Left lung (tissue), 10 donors: Measurements from ENCODE around the gene CCDC85A. TPM values are rescaled to one million over a fixed set of nuclear protein-coding genes. Genes with fewer than 3 reads are reported as not detected.

Source experiments
- ATAC-seq: fragments of 200-7000 bp; cut with Tn5 transposase; one replicate; pipeline ENCODE4 v1.9.1; 2020; ENCODE audit warnings: moderate library complexity
- DNase-seq, 4 donors: peaks; one replicate each; pipeline ENCODE4 v3.0.0-alpha.2; 2013 to 2020
- H3K27ac ChIP-seq, 2 donors: fragments of 200-600 bp; sonication (generic) in 1 of 2; one replicate each; pipeline versions ENCODE4 v1.5.0 to v1.8.0; 2020 to 2021
- H3K27me3 ChIP-seq, 2 donors: fragments of 200-600 bp; sonication (generic) in 1 of 2; one replicate each; pipeline versions ENCODE4 v1.5.0 to v1.8.0; 2020 to 2021
- H3K36me3 ChIP-seq, 2 donors: fragments of 200-600 bp; sonication (generic) in 1 of 2; one replicate each; pipeline versions ENCODE4 v1.5.0 to v1.8.0; 2020 to 2021
- H3K4me1 ChIP-seq, 2 donors: fragments of 200-600 bp; one replicate each; pipeline ENCODE4 v1.8.0; 2021
- H3K4me3 ChIP-seq, 2 donors: fragments of 200-600 bp; sonication (generic) in 1 of 2; one replicate each; pipeline versions ENCODE4 v1.5.0 to v1.8.0; 2020 to 2021; ENCODE audit warnings: mild to moderate bottlenecking in 1 of 2
- H3K9me3 ChIP-seq, 2 donors: fragments of 200-600 bp; sonication (generic) in 1 of 2; one replicate each; pipeline versions ENCODE4 v1.5.0 to v1.8.0; 2020 to 2021
- CTCF ChIP-seq, 2 donors: fragments of 200-600 bp; sonication (generic) in 1 of 2; IDR thresholded peaks; one replicate each; pipeline versions ENCODE4 v1.5.0 to v1.8.0; 2021; ENCODE audit warnings: antibody characterized with exemption in 2 of 2
- intact Hi-C, 2 donors: fragments of 100-400 bp; cut with DNase I; formaldehyde crosslinking; loops; one replicate each; pipeline versions ENCODE4 v1.11.2 to v1.14.2; 2022
- polyA plus RNA-seq, 6 donors: library from polyadenylated mRNA; unstranded; fragments of 120-200 nt; gene quantifications; one replicate each; pipeline ENCODE4 v1.2.1, GENCODE V29; 2013; ENCODE audit not compliant: insufficient read length in 6 of 6
- total RNA-seq, 2 donors: library from RNA; stranded (reverse); fragmentation: NEBNext Ultra II Directional; extraction: Animal tissue kit (Norgen Biotek cat#: 25700); gene quantifications; one replicate each; pipeline ENCODE4 v1.2.1, GENCODE V29; 2021
- donor health status: DM: no; HTN: yes; CAD: no.
- donor health status: DM: no; HTN: no; CAD: no.

CCDC85A gene
- total and polyA plus RNA-seq, 8 donors = 1.2 to 8.7 (median 2.2) TPM

GRCh38 chr2:56268856-56269255 is 85.1 kb downstream of the CCDC85A start:
- no peak for ATAC-seq
- intact Hi-C loops = no loop called here

GRCh38 chr2:56271275-56271674 is 87.5 kb downstream of the CCDC85A start:
- no peak for ATAC-seq
- no peaks in the 10 kb centered on the region for H3K27me3 ChIP-seq
- H3K4me3 ChIP-seq = no peak overlapping the region
- intact Hi-C loops = no loop called here
- no peak for TF ChIP-seq CTCF (IDR thresholded peaks at IDR 0.05)
- no peaks in the 10 kb centered on the region for H3K4me1 ChIP-seq
- H3K9me3 ChIP-seq = no peaks in the 10 kb centered on the region
- no peak overlapping the region for H3K27ac ChIP-seq
- no peaks in the 10 kb centered on the region for H3K36me3 ChIP-seq
- no peak for DNase-seq

More at GRCh38 chr2:56268856-56269255, 85.1 kb downstream of the CCDC85A start:
- Histone ChIP-seq H3K36me3 (no peaks in the 10 kb centered on the region), H3K4me1 (no peaks in the 10 kb centered on the region), H3K4me3 (no peak overlapping the region), H3K27ac (no peak overlapping the region), H3K27me3 (no peaks in the 10 kb centered on the region), H3K9me3 (no peaks in the 10 kb centered on the region)
- no peak for TF ChIP-seq CTCF (IDR thresholded peaks at IDR 0.05)
- no peak for DNase-seq

GRCh38 chr2:56285224-56285623 is 101.4 kb downstream of the CCDC85A start:
- Histone ChIP-seq H3K9me3 (peaks cover 0 to 9% of the 10 kb centered on the region in 2 donors), H3K36me3 (no peaks in the 10 kb centered on the region), H3K27me3 (no peaks in the 10 kb centered on the region), H3K27ac (no peak overlapping the region), H3K4me3 (no peak overlapping the region), H3K4me1 (no peaks in the 10 kb centered on the region)
- ATAC-seq (no peak), DNase-seq (no peak)
- intact Hi-C loops = loop anchor here in 1 of 2 donors (5.0 kb wide), 1 partner anchor 73 kb away; no protein-coding TSS in a partner anchor
- no peak for TF ChIP-seq CTCF (IDR thresholded peaks at IDR 0.05)

- no peak for ATAC-seq
These were observed 103.1 kb downstream of the CCDC85A start for GRCh38 chr2:56286936-56287335.

GRCh38 chr2:56287508-56287907 is 103.7 kb downstream of the CCDC85A start:
- H3K4me1 ChIP-seq = no peaks in the 10 kb centered on the region
- no peaks in the 10 kb centered on the region for H3K27me3 ChIP-seq
- no peak for TF ChIP-seq CTCF (IDR thresholded peaks at IDR 0.05)
- H3K36me3 ChIP-seq = no peaks in the 10 kb centered on the region
- H3K9me3 ChIP-seq = peaks cover 0 to 9% of the 10 kb centered on the region in 2 donors
- intact Hi-C loops = loop anchor here in 1 of 2 donors (5.0 kb wide), 1 partner anchor 75 kb away; no protein-coding TSS in a partner anchor
- no peak overlapping the region for H3K27ac ChIP-seq
- no peak overlapping the region for H3K4me3 ChIP-seq
- ATAC-seq = no peak
- DNase-seq = no peak

More at GRCh38 chr2:56286936-56287335, 103.1 kb downstream of the CCDC85A start:
- intact Hi-C loops = loop anchor here in 1 of 2 donors (5.0 kb wide), 1 partner anchor 75 kb away; no protein-coding TSS in a partner anchor
- Histone ChIP-seq H3K27me3 (no peaks in the 10 kb centered on the region), H3K4me3 (no peak overlapping the region), H3K27ac (no peak overlapping the region), H3K9me3 (peaks cover 0 to 9% of the 10 kb centered on the region in 2 donors), H3K36me3 (no peaks in the 10 kb centered on the region), H3K4me1 (no peaks in the 10 kb centered on the region)
- TF ChIP-seq CTCF (IDR thresholded peaks at IDR 0.05) = no peak
- no peak for DNase-seq
